ENCODE results near the gene NHLH2.

DNA sequence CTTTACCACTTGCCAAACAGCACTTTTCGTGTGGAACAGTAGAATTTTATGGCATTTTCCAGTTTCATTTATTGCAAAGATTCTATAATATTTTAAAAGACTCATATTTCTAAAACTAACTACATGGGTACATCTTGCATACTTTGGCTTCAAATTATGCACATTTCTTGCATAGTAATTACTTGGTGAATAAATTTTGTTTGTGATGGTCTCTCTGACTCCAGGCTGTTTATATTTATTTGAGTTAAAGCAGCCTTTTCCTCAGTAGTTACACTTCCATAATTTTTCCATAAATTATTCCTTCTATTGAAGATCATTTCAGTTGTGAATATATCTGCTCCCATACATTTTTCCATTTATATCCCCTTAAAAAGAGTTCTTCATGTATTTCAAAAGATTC is 6.9 kb upstream of the NHLH2 start:
- TF ChIP-seq, protein P1, sequence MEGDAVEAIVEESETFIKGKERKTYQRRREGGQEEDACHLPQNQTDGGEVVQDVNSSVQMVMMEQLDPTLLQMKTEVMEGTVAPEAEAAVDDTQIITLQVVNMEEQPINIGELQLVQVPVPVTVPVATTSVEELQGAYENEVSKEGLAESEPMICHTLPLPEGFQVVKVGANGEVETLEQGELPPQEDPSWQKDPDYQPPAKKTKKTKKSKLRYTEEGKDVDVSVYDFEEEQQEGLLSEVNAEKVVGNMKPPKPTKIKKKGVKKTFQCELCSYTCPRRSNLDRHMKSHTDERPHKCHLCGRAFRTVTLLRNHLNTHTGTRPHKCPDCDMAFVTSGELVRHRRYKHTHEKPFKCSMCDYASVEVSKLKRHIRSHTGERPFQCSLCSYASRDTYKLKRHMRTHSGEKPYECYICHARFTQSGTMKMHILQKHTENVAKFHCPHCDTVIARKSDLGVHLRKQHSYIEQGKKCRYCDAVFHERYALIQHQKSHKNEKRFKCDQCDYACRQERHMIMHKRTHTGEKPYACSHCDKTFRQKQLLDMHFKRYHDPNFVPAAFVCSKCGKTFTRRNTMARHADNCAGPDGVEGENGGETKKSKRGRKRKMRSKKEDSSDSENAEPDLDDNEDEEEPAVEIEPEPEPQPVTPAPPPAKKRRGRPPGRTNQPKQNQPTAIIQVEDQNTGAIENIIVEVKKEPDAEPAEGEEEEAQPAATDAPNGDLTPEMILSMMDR (IDR thresholded peaks at IDR 0.05): no peak
- TF ChIP-seq EZH2 (IDR thresholded peaks at IDR 0.05; ENCODE audit: borderline replicate concordance, insufficient read depth, low read depth, low read length, poor library complexity, severe bottlenecking): no peak
